WTC11 (cell line): ENCODE results near the gene BAZ2A. TPM values are rescaled to one million over a fixed set of nuclear protein-coding genes. Genes with fewer than 3 reads are reported as not detected.

ENCODE experiments used
- ATAC-seq: fragments of 200-7000 bp; cut with Tn5 transposase; 2 replicates; pipeline ENCODE4 v1.10.0; 2021; ENCODE audit warnings: mild to moderate bottlenecking, moderate library complexity
- CTCF ChIA-PET: fragments of 300-600 bp; sonication (Branson Sonifier 250); formaldehyde crosslinking; loops from one replicate; lab custom pipeline; 2021; ENCODE audit warnings: antibody characterized with exemption; lab: Charles Lee
- POLR2A ChIA-PET: fragments of 350-600 bp; sonication (Branson Sonifier 250); formaldehyde crosslinking; loops from one replicate; lab custom pipeline; 2021; ENCODE audit warnings: antibody characterized with exemption; lab: Charles Lee
- DNase-seq: peaks from one replicate; pipeline ENCODE4 v3.0.0; 2021; ENCODE audit warnings: low spot score
- H3K27ac Mint-ChIP-seq: 2 replicates; pipeline ENCODE4 v1.8.0; 2021; ENCODE audit warnings: mixed read lengths
- H3K27me3 Mint-ChIP-seq: 2 replicates; pipeline ENCODE4 v1.8.0; 2021; ENCODE audit warnings: low read depth, mild to moderate bottlenecking, moderate library complexity, mixed read lengths
- H3K36me3 Mint-ChIP-seq: 2 replicates; pipeline ENCODE4 v1.8.0; 2021; ENCODE audit warnings: mixed read lengths
- H3K4me1 Mint-ChIP-seq: 2 replicates; pipeline ENCODE4 v1.8.0; 2022; ENCODE audit warnings: mixed read lengths
- H3K4me3 Mint-ChIP-seq: 2 replicates; pipeline ENCODE4 v1.8.0; 2021; ENCODE audit warnings: mild to moderate bottlenecking, moderate library complexity, mixed read lengths
- H3K9me3 Mint-ChIP-seq: 2 replicates; pipeline ENCODE4 v1.8.0; 2021; ENCODE audit warnings: mixed read lengths
- FOXK1 ChIP-seq: sonication (generic); formaldehyde crosslinking; IDR thresholded peaks from 2 replicates; pipeline ENCODE4 v1.8.0; 2022; ENCODE audit warnings: mild to moderate bottlenecking, moderate library complexity, missing genetic modification reagents
- IRF2 ChIP-seq: sonication (generic); formaldehyde crosslinking; IDR thresholded peaks from 2 replicates; pipeline ENCODE4 v1.8.0; 2022; ENCODE audit warnings: low read depth, missing genetic modification reagents, borderline replicate concordance
- KAT7 ChIP-seq: sonication (generic); formaldehyde crosslinking; IDR thresholded peaks from 2 replicates; pipeline ENCODE4 v1.8.1; 2023; ENCODE audit warnings: missing genetic modification reagents, mild to moderate bottlenecking, borderline replicate concordance
- NFE2L1 ChIP-seq: sonication (generic); formaldehyde crosslinking; IDR thresholded peaks from 2 replicates; pipeline ENCODE4 v1.8.1; 2023; ENCODE audit warnings: missing genetic modification reagents
- PRRX2 ChIP-seq: fragments of 250-450 bp; sonication (Bioruptor Pico); IDR thresholded peaks from 2 replicates; pipeline ENCODE4 v1.8.0; 2021; ENCODE audit warnings: mild to moderate bottlenecking
- SP1 ChIP-seq: sonication (generic); formaldehyde crosslinking; conservative IDR thresholded peaks from 2 replicates; pipeline ENCODE4 v1.8.1; 2022; ENCODE audit warnings: missing genetic modification reagents
- TEAD1 ChIP-seq: sonication (generic); formaldehyde crosslinking; IDR thresholded peaks from 2 replicates; pipeline ENCODE4 v1.8.0; 2022; ENCODE audit warnings: mild to moderate bottlenecking, missing genetic modification reagents
- TP53 ChIP-seq: sonication (generic); formaldehyde crosslinking; IDR thresholded peaks from 2 replicates; pipeline ENCODE4 v1.8.1; 2023; ENCODE audit warnings: mild to moderate bottlenecking, missing genetic modification reagents
- total RNA-seq: library from RNA; stranded (reverse); gene quantifications from 3 replicates; pipeline ENCODE4 v1.2.3, GENCODE V29; 2021
- TF ChIP-seq, protein P1 (sequence below): sonication (generic); formaldehyde crosslinking; IDR thresholded peaks from 2 replicates; pipeline ENCODE4 v1.8.0; 2022; ENCODE audit warnings: mild to moderate bottlenecking, missing genetic modification reagents
- TF ChIP-seq, protein P2 (sequence below): sonication (generic); formaldehyde crosslinking; IDR thresholded peaks from 2 replicates; pipeline ENCODE4 v1.8.1; 2022; ENCODE audit warnings: low read depth, mild to moderate bottlenecking, moderate library complexity, missing genetic modification reagents, borderline replicate concordance
- TF ChIP-seq, protein P3 (sequence below): sonication (generic); formaldehyde crosslinking; IDR thresholded peaks from 2 replicates; pipeline ENCODE4 v1.8.1; 2022; ENCODE audit warnings: low read depth, missing genetic modification reagents, borderline replicate concordance
- TF ChIP-seq, protein P4 (sequence below): fragments of 250-450 bp; sonication (Bioruptor Pico); IDR thresholded peaks from 2 replicates; pipeline ENCODE4 v1.9.0; 2021; ENCODE audit warnings: mild to moderate bottlenecking
- TF ChIP-seq, protein P5 (sequence below): sonication (generic); formaldehyde crosslinking; conservative IDR thresholded peaks from 2 replicates; pipeline ENCODE4 v1.8.1; 2023; ENCODE audit warnings: mild to moderate bottlenecking, low read depth, missing genetic modification reagents, moderate library complexity
- TF ChIP-seq, protein P6 (sequence below): sonication (generic); formaldehyde crosslinking; IDR thresholded peaks from 2 replicates; pipeline ENCODE4 v1.8.1; 2023; ENCODE audit warnings: mild to moderate bottlenecking, missing genetic modification reagents
- TF ChIP-seq, protein P7 (sequence below): sonication (generic); formaldehyde crosslinking; IDR thresholded peaks from 2 replicates; pipeline ENCODE4 v1.8.1; 2022; ENCODE audit warnings: missing genetic modification reagents, borderline replicate concordance
- TF ChIP-seq, protein P8 (sequence below): sonication (generic); formaldehyde crosslinking; IDR thresholded peaks from 2 replicates; pipeline ENCODE4 v1.8.0; 2022; ENCODE audit warnings: mild to moderate bottlenecking, missing genetic modification reagents

The BAZ2A gene
- total RNA-seq, 1 experiment from 2014 or later, result 114 TPM

DNA sequence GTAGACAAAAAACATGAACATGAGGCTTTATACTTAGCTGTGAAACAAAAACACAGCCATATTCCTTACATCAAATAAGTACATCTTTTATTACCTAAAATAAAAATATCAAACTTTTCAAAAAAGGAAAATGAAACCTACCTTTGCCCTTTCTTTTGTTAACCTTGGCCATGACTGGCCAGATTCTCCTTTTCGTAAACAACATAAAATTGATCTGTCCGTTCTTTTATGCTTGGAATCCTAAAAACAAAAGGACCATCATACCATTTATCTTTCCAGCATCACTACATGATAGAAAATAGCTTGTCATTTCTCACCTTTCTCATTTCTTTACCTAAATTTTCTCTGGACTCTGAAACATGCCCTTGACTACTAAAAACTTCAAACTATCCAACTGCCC, 41.5 kb upstream of the BAZ2A start (continued):
- TF ChIP-seq KAT7, result no peak
- TF ChIP-seq, protein P1, sequence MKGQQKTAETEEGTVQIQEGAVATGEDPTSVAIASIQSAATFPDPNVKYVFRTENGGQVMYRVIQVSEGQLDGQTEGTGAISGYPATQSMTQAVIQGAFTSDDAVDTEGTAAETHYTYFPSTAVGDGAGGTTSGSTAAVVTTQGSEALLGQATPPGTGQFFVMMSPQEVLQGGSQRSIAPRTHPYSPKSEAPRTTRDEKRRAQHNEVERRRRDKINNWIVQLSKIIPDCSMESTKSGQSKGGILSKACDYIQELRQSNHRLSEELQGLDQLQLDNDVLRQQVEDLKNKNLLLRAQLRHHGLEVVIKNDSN, result no peak

DNA sequence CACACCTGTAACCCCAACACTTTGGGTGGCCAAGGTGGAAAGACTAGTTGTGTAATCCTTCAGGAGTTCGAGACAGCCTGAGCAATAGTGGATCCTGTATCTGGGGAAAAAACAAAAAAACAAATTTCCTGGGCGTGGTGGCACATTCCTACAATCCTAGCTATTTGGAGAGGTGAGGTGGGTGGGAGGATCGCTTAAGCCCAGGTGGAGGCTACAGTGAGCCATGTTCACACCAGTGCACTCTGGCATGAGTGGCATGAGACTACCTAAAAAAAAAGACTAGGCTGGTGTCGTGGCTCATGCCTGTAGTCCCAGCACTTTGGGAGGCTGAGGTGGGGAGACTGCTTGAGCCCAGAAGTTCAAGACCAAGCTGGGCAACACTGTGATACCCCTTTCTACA, 40.7 kb upstream of the BAZ2A start:
- DNase-seq, result no peak
- no peaks in the 10 kb centered on the region for H3K4me1 Mint-ChIP-seq
- POLR2A ChIA-PET, result no interaction called here
- H3K4me3 Mint-ChIP-seq, result no peak overlapping the region
- no peaks in the 10 kb centered on the region for H3K27me3 Mint-ChIP-seq
- H3K36me3 Mint-ChIP-seq, result peaks cover 67% of the 10 kb centered on the region
- CTCF ChIA-PET, result interaction anchor here (0.6 to 1.2 kb wide), 3 partner anchors 8 to 457 kb away, joined by 3 to 8 read pairs (median 4); no protein-coding TSS in a partner anchor
- no peak for ATAC-seq
- no peak for TF ChIP-seq FOXK1 (CRISPR knock-in tag)
- TF ChIP-seq, protein P2, sequence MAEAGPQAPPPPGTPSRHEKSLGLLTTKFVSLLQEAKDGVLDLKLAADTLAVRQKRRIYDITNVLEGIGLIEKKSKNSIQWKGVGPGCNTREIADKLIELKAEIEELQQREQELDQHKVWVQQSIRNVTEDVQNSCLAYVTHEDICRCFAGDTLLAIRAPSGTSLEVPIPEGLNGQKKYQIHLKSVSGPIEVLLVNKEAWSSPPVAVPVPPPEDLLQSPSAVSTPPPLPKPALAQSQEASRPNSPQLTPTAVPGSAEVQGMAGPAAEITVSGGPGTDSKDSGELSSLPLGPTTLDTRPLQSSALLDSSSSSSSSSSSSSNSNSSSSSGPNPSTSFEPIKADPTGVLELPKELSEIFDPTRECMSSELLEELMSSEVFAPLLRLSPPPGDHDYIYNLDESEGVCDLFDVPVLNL (CRISPR knock-in tag), result no peak
- TF ChIP-seq, protein P3, sequence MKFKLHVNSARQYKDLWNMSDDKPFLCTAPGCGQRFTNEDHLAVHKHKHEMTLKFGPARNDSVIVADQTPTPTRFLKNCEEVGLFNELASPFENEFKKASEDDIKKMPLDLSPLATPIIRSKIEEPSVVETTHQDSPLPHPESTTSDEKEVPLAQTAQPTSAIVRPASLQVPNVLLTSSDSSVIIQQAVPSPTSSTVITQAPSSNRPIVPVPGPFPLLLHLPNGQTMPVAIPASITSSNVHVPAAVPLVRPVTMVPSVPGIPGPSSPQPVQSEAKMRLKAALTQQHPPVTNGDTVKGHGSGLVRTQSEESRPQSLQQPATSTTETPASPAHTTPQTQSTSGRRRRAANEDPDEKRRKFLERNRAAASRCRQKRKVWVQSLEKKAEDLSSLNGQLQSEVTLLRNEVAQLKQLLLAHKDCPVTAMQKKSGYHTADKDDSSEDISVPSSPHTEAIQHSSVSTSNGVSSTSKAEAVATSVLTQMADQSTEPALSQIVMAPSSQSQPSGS (CRISPR knock-in tag), result no peak
- TF ChIP-seq, protein P4, sequence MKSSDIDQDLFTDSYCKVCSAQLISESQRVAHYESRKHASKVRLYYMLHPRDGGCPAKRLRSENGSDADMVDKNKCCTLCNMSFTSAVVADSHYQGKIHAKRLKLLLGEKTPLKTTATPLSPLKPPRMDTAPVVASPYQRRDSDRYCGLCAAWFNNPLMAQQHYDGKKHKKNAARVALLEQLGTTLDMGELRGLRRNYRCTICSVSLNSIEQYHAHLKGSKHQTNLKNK, result no peak
- no peak for TF ChIP-seq TEAD1 (CRISPR knock-in tag)
- TF ChIP-seq, protein P5, sequence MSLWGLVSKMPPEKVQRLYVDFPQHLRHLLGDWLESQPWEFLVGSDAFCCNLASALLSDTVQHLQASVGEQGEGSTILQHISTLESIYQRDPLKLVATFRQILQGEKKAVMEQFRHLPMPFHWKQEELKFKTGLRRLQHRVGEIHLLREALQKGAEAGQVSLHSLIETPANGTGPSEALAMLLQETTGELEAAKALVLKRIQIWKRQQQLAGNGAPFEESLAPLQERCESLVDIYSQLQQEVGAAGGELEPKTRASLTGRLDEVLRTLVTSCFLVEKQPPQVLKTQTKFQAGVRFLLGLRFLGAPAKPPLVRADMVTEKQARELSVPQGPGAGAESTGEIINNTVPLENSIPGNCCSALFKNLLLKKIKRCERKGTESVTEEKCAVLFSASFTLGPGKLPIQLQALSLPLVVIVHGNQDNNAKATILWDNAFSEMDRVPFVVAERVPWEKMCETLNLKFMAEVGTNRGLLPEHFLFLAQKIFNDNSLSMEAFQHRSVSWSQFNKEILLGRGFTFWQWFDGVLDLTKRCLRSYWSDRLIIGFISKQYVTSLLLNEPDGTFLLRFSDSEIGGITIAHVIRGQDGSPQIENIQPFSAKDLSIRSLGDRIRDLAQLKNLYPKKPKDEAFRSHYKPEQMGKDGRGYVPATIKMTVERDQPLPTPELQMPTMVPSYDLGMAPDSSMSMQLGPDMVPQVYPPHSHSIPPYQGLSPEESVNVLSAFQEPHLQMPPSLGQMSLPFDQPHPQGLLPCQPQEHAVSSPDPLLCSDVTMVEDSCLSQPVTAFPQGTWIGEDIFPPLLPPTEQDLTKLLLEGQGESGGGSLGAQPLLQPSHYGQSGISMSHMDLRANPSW (CRISPR knock-in tag), result no peak
- TF ChIP-seq SP1, result no peak
- no peak for TF ChIP-seq TP53 (CRISPR knock-in tag)
- TF ChIP-seq PRRX2 (CRISPR knock-in tag), result no peak
- no peak for TF ChIP-seq NFE2L1 (CRISPR knock-in tag)
- no peak for TF ChIP-seq IRF2 (CRISPR knock-in tag)
- TF ChIP-seq, protein P6, sequence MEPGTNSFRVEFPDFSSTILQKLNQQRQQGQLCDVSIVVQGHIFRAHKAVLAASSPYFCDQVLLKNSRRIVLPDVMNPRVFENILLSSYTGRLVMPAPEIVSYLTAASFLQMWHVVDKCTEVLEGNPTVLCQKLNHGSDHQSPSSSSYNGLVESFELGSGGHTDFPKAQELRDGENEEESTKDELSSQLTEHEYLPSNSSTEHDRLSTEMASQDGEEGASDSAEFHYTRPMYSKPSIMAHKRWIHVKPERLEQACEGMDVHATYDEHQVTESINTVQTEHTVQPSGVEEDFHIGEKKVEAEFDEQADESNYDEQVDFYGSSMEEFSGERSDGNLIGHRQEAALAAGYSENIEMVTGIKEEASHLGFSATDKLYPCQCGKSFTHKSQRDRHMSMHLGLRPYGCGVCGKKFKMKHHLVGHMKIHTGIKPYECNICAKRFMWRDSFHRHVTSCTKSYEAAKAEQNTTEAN, result no peak
- TF ChIP-seq, protein P7, sequence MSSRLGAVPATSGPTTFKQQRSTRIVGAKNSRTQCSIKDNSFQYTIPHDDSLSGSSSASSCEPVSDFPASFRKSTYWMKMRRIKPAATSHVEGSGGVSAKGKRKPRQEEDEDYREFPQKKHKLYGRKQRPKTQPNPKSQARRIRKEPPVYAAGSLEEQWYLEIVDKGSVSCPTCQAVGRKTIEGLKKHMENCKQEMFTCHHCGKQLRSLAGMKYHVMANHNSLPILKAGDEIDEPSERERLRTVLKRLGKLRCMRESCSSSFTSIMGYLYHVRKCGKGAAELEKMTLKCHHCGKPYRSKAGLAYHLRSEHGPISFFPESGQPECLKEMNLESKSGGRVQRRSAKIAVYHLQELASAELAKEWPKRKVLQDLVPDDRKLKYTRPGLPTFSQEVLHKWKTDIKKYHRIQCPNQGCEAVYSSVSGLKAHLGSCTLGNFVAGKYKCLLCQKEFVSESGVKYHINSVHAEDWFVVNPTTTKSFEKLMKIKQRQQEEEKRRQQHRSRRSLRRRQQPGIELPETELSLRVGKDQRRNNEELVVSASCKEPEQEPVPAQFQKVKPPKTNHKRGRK (CRISPR knock-in tag), result no peak
- TF ChIP-seq, protein P8, sequence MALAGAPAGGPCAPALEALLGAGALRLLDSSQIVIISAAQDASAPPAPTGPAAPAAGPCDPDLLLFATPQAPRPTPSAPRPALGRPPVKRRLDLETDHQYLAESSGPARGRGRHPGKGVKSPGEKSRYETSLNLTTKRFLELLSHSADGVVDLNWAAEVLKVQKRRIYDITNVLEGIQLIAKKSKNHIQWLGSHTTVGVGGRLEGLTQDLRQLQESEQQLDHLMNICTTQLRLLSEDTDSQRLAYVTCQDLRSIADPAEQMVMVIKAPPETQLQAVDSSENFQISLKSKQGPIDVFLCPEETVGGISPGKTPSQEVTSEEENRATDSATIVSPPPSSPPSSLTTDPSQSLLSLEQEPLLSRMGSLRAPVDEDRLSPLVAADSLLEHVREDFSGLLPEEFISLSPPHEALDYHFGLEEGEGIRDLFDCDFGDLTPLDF (CRISPR knock-in tag), result no peak
- 0 out of 2 replicates have a peak overlapping the region, but pooled peaks have one; percentile 53 for H3K27ac Mint-ChIP-seq
- H3K9me3 Mint-ChIP-seq, result no peaks in the 10 kb centered on the region
